IPS-18c (cell line): ENCODE data around the gene THBS3.
"Not testable (repeated sequence)": the region's sequence is repeated elsewhere in the genome, so short reads cannot be mapped to it uniquely, and the experiment has no call there.

Source experiments
- H3K4me3 ChIP-seq: 2 replicates; pipeline ENCODE4 v1.7.0; 2013; ENCODE audit warnings: low read depth, mild to moderate bottlenecking, low read length, moderate library complexity; ENCODE audit not compliant: insufficient read depth
- H3K9me3 ChIP-seq: one replicate; pipeline ENCODE4 v1.6.1; 2013; ENCODE audit warnings: mild to moderate bottlenecking, low read length, moderate library complexity; ENCODE audit not compliant: control insufficient read depth, insufficient read depth

The THBS3 gene

DNA sequence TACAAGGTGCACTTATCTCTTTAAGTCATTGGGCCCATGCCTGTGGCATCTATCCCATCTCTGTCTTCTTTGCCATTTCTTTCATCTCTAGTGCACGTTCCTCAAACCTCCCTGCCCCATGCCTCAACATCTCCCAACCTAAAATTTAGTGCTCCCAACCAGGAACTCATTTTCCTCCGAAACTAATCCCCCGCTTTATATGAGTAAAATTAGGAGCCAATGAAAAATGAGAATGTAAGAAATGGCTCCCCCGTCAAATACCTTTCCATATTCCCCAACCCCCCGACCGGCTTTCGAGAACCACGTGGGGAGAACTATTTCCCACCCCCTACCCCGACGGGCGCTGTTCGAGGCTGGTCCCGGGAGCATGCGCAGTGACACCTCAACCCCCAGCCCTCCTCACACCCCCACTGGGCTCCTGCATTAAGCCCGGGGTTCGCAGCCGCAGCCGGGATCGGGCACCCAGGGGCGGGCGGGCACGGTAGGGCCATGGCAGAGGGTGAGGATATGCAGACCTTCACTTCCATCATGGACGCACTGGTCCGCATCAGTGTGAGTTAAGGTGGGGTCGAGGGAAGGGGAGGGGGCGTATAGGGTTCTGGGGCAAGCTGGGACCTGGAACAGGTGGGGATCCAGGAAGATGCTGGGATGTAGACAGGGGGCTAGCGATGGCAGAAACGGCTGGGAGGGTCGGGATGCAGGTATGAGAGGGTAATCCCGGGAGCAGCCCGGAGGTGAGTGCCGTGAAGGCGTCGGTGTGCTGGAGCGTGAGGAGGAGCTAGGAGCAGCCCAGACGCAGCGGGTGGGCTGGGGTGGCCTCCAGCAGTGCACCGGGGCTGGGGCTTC is 34.0 kb downstream of the THBS3 start, which contains the start of gene TRIM46:
Gene TRIM46 (plus strand): TSS at position 372 of the 846 bp plus-strand sequence. CDS start 118 bp downstream, at position 490.
- Histone ChIP-seq H3K9me3 (no peaks in the 10 kb centered on the region), H3K4me3 (peak within 1 kb of the TSS; percentile 64)

DNA sequence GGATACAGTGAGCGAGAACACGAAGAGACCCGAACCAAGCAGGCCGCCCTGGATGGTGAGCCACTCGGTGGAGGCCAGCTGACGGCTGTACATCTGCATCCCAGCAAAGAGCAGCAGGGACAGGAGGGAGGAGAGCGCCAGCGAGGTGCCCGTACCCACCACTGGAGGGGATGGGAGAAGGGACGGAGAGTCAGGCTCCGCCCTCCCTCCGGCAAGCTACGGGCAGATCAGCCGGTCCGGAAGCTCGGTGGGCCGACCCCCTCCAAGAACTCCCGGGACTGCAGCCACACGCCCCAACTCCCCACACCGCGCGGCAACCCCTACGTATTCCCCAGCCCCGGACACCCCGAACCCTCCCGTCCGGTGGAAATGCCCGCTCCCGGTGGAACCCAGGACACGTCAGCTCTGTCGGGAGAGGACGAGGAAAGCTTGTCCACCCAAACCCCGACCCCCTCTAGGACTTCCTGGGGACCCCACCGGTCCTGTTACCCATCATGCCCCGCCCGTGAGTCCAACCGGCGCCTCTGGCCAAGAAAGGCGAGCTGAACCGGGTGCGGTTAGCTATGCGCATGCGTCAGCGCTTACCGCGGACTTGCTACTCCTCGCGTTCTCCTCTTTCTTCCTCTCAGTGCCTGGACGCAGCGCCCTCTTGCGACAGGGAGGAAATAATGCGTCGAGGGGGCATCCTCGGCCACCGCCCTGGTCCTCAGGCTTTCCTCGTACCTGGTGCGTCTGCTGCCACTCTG is 34.8 kb downstream of the THBS3 start, which contains the start of gene KRTCAP2:
Gene KRTCAP2 (minus strand): TSS at position 573 of the 746 bp plus-strand sequence. CDS start 80 bp downstream, at position 493.
- Histone ChIP-seq H3K4me3 (peak within 1 kb of the TSS; percentile 64), H3K9me3 (no peaks in the 10 kb centered on the region)

DNA sequence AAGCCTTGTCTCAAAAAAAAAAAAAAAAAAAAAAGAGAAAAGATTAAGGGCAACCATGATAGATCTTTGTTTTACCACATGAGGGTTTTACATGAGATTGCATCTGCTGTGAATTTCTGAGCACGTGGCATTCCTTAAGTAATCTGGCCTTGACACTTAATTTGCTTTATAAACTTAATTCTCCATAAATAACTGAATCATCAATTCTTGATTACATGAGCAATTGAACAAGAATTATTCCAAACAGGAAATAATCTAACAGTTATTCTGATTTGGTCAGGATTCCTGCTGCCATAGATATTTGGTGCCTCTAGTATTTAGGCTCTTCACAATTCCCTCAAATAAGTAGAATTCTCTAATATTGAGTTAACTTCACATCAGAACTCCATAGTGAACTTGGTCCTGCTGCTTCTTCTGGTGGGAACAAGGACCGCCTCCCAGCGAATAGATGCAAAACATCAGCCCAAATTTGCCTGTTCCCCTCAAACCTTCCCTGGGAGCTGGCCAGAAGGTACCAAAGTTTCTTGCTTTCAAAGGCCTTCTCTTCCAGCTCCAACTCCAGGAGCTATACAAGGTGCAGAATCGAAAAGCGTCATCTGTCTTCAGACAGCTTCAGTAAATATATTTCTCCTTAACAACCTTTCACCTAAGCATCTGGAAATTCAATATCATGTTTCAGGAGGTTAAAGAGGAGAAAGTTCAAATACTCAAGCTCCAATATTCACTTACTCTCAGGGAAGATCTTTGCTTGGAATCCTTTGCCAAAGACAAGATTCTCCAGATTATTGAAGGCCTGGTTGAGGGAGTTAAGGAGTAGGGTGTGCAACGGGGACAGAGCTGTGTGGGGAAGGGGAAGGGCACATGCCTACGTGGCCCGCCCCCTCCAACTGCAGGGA is 35.6 kb downstream of the THBS3 start:
- no peaks in the 10 kb centered on the region for H3K9me3 ChIP-seq
- H3K4me3 ChIP-seq: peak overlapping the region; percentile 64

DNA sequence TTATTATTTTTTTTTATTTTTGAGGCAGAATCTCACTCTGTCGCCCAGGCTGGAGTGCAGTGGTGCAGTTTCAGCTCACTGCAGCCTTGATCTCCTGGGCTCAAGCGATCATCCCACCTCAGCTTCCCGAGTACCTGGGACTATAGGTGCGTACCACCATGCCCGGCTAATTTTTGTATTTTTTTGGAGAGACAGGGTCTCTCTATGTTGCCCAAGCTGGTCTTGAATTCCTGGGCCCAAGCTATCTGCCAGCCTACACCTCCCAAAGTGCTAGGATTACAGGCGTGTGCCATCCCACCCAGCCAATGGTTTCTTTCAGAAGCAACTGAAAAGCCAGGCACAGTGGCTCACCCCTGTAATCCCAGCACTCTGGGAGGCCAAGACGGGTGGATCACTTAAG is 36.9 kb downstream of the THBS3 start:
- no peaks in the 10 kb centered on the region for H3K9me3 ChIP-seq
- H3K4me3 ChIP-seq: no peak overlapping the region

DNA sequence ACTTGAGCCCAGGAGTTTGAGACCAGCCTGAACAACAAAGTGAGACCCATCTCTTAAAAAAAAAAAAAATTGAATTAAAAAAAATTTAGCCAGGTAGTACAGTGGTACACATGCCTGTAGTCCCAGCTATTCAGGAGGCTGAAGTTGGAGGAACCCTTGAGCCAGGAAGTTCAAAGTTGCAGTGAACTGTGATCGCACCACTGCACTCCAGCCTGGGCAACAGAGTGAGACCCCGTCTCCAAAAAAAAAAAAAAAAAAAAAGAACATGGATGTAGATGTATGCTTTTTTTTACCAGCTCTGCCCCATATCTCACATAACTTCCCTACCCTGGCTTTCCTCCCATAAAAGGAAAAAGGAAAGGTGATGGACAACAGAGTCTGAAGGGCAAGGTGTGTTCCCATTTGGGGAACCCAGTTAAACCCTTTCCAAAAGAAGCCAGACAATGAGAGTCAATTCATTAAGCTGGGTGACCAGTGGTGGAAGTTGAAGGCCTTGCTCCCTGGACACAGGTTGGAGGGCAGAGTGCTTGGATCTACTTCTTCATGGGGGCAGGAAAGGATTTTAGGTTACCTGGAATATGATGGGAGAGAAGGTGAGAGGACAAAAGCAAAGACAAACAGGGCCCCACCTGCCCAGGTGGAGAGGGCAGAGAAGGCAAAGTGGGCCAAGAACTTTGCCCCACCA is 37.5 kb downstream of the THBS3 start:
- Histone ChIP-seq H3K9me3 (no peaks in the 10 kb centered on the region), H3K4me3 (no peak overlapping the region)

DNA sequence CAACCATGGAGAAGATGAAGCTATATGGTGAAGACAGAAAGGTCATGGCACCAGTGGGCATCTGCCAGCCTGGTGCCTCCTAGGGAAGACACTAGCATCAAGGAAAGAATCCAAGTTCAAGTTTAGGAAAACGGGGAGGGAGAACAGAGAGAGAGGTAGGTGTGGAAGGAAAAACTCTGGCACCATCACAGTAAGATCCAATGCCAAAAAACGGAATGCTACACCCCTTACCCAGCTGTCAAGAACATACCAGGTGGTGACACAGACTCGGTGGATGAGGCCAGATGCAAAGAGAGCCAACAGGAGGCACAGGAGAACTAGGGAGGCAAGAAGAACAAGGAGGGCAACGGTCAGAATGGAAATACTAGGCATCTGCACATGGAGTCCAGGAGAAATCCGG is 38.2 kb downstream of the THBS3 start:
- H3K4me3 ChIP-seq: no peak overlapping the region
- H3K9me3 ChIP-seq: no peaks in the 10 kb centered on the region

DNA sequence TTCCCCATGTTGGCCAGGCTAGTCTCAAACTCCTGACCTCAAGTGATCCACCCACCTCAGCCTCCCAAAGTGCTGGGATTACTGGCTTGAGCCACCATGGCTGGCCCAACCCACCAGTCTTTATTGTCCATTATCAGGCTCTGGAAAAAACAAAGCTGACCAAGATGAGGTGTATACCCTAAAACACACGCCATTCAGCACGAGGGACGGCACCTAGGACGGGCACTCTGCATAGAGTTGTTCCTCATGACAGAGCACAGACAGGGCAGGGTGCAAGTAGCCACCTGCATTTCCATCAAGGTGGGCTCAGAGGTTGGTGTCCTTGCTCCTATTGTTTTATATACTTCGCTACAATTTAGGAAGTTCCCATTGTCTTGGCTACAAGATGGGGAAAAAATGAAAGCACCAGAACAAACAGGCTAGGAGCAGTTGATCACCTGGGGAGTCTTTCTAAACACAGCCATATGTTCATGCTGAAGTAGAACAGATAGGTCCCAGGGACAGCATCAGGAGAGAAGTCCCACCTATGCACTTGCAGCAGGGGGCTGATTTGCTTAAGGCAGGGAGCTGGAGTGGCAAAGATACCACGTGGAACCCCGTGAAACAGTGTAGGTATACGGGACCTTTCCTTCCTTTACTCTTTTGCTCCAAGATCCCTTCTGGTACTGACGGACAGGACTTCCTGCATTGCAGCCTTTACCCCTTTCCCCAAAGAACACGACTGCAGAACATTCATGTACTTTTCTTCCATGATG is 39.1 kb downstream of the THBS3 start:
- H3K4me3 ChIP-seq: no peak overlapping the region
- H3K9me3 ChIP-seq: no peaks in the 10 kb centered on the region

DNA sequence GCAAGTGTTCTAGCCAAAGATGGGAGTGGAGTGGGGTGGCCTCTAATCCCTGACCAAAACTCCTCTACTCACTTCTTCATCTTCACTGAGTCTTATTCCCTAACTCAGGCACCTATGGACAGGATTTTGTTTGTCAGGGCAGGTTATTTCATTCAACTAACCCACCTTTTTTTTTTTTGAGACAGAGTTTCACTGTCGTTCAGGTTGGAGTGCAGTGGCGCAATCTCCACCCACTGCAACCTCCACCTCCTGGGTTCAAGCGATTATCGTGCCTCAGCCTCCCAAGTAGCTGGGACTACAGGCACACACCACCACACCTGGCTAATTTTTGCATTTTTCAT is 39.6 kb downstream of the THBS3 start:
- not testable (repeated sequence) for H3K4me3 ChIP-seq, H3K9me3 ChIP-seq

DNA sequence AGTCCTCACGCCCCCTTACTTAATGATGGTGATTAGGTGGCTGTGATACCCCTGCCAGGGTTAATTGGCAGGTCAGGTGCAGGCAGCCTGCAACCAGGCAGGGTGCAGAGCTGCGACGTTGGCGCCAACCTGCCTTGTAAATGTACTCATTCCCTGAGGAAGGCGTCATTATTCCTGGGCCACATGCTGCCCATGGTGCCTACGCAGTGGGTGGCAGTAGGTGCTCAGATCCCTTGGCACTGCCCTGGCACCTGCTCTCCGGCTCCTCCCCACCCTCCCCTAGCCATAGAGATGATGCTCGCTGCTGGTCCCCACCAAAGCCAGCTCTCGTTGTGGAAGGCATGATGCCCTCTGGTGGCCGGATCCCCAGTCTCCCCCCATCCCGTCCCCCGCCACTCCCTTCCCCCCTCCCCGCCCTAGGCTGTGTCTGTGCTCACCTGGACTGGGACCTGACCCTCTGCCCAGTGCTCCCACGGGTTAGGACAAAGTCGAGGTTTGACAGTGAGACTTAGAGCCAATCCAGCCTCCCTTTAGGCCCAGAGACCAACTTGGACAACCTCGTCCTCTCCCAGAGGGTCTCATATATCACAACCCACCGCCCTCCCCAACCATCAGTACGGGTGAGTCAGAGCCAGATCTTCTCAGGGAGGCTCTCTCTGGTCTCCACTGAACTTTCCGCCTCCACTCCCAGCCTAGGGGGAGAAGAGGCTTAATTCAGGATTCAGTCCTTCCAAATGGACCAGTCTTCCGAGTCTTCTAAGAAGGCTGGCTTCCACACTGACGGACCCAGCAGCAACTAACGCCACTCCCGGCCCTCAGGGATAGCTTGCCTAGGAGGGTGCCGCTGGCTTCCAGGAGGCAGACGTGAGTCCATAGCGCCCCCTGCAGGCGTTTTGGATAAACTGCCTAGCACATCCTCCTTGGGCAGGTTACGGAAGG is 40.3 kb downstream of the THBS3 start:
- peak overlapping the region; percentile 40 for H3K4me3 ChIP-seq

DNA sequence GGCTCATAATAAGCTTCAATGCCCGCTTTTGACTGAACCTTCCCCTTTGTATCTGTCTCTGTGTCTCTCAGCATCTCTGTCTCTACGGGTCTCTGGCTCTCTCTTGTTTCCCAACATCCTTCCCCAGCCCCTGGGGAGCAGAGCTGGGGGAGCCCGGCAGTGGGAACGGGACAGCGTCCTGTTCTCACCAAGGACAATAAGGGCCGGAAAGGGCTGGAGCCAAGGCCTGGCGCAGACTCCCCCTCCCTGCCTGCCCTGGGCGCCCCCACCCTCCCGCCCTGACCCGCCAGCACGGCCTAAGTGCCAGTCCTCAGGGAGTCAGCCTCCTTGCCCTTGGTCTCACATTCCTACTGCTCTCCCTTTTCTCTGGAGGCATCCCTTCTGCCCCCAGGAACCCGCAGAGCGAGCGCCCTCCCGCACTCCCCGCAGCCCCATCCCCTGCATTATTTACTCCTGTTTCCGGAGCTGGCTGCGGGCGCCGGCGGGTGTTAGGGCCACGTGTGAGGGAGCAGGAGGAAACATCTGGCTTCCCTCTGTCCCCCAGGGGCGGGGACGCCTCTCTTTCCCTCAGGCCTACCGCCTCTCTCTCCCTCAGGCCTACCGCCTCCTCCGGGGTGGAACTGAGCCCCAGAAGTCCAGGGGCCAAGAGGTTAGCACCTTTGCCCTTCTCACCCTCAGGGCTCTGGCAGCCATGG is 41.1 kb downstream of the THBS3 start:
- H3K9me3 ChIP-seq: no peaks in the 10 kb centered on the region
- H3K4me3 ChIP-seq: peak overlapping the region; percentile 22

More for the DNA sequence above, 40.3 kb downstream of the THBS3 start:
- H3K9me3 ChIP-seq: no peaks in the 10 kb centered on the region

DNA sequence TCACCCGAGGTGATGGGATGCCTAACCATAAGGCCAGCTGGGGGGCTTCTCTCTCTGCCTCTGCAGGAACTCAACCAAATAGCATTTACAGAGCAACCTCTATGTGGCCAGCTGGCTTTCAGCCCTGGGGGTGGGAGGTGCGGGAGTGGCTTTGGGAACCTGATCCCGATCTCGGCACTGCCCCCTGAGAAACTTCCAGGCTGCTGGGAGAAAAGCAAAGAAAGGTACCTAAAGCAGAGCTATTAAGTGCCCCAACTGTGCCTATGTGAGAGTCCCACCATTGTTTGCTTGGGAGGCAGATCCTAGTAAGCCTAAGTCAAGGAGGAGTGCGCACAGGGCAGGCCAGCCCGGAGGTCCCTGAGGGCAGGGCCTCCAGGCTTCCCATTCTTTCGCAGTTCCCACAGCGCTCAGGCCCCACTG is 41.6 kb downstream of the THBS3 start:
- Histone ChIP-seq H3K4me3 (peak overlapping the region; percentile 2; the same call in 1 of the 2 replicates), H3K9me3 (no peaks in the 10 kb centered on the region)

DNA sequence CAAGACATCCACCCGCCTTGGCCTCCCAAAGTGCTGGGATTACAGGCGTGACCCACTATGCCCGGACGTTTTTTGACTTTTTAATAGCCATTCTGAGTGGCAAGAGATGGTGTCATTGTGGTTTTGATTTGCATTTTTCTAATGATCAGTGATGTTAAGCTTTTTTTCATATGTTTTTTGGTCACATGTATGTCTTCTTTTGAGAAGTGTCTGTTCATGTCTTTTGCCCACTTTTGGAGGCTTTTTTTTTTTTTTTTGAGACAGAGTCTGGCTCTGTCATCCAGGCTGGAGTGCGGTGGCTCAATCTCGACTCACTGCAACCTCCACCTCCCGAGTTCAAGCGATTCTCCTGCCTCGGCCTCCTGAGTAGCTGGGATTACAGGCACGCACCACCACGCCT is 43.1 kb downstream of the THBS3 start:
- H3K4me3 ChIP-seq, H3K9me3 ChIP-seq: not testable (repeated sequence)

DNA sequence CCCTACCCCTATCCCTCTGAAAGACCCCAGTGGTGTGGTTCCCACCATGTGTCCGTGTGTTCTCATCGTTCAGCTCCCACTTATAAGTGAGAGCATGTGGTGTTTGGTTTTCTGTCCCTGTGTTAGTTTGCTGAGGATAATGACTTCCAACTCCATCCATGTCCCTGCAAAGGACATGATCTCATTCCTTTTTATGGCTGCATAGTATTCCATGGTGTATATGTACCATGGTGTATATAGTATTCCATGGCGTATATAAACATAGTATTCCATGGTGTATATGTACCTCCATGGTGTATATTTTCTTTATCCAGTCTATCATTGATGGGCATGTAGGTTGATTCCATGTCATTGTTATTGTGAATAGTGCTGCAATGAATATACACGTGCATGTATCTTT is 43.9 kb downstream of the THBS3 start:
- H3K9me3 ChIP-seq: not testable (repeated sequence)

DNA sequence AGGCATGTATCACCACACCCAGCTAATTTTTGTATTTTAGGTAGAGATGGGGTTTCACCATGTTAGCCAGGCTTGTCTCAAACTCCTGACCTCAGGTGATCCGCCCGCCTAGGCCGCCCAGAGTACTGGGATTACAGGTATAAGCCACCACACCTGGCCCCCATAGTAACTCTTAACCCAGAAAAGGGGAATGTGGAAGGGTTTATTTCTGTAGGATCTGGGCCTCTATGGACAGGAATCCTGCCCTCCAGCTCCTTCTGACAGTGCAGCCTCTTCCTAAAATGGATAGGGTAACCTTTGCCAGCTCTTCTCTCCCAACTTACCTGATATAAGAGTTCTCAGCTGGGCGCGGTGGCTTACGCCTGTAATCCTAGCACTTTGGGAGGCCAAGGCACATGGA is 45.1 kb downstream of the THBS3 start:
- H3K4me3 ChIP-seq, H3K9me3 ChIP-seq: not testable (repeated sequence)

More for the DNA sequence above, 43.9 kb downstream of the THBS3 start:
- not testable (repeated sequence) for H3K4me3 ChIP-seq

DNA sequence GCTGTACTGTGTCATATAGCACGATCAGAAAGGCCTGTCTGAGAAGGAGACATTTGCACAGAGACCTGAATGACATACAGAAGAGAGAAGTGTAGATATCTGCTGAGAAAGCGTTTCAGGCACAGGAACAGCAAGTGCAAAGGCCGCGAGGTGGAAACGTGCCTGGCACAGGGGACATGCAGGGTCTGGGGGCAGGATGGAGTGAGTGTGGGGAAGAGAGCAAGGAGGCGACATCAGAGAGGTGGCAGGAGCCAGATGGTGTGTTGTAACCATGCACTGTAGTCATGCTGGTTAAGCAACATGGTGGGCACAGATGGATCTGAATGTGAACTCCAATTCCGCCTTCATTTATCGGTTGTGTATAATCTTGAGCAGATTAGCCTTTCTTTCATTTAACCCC is 47.6 kb downstream of the THBS3 start:
- no peak overlapping the region for H3K4me3 ChIP-seq
- no peaks in the 10 kb centered on the region for H3K9me3 ChIP-seq
